ENCODE measurements around the gene PARP12. TPM values are rescaled to one million over a fixed set of nuclear protein-coding genes. Genes with fewer than 3 reads are reported as not detected.

The PARP12 gene
- total and polyA plus RNA-seq, 2 of the 8 experiments (the other 6 are each of a cell fraction or from before 2014, with no cell fraction given): 9.0 to 21.5 TPM

GRCh38 chr7:140014123-140014522 is 48.6 kb downstream of the PARP12 start:
- H2BK5ac ChIP-seq (ENCODE audit: low read depth, low read length): no peak overlapping the region
- ChIA-PET CTCF (ENCODE audit: partially characterized antibody) (interaction anchor here (1.3 kb wide), 1 partner anchor 12 kb away, joined by 3 read pairs; no protein-coding TSS in a partner anchor), POLR2A (ENCODE audit: partially characterized antibody) (no interaction called here)
- no peaks in the 10 kb centered on the region for H3K23me2 ChIP-seq (ENCODE audit: low read depth, low read length)
- peaks cover 0 to 3% (median 0%) of the 10 kb centered on the region in 4 experiments; a peak in 4 of 7 replicates for H3K4me1 ChIP-seq (replicated peaks in 1 of 4; ENCODE audit: control insufficient read depth in 3 of 4, insufficient read depth in 4 of 4, low read length in 3 of 4)
- no peak overlapping the region for H2BK20ac ChIP-seq (ENCODE audit: low read length)
- 91% methylated on average over 10 of the region's 10 CpGs; no CpG with 5 or more reads in 1 of the 2 experiments for WGBS, 2 experiments (ENCODE audit: extremely low coverage in 1 of 2, insufficient coverage in 1 of 2, insufficient read length in 1 of 2, insufficient replicate concordance in 2 of 2, low coverage in 1 of 2, low lambda C conversion rate in 2 of 2, missing lambda C conversion rate in 1 of 2)
- H3K79me1 ChIP-seq (ENCODE audit: low read depth, low read length): no peaks in the 10 kb centered on the region
- H3K9me3 ChIP-seq (ENCODE audit: insufficient read depth in 2 of 2, low read depth in 1 of 2, low read length in 1 of 2): no peaks in the 10 kb centered on the region
- H4K8ac ChIP-seq (ENCODE audit: extremely low read depth, insufficient read depth, low read length): no peak overlapping the region
- H4K91ac ChIP-seq (replicated peaks; ENCODE audit: insufficient read length, low read length): no peak overlapping the region
- no peak overlapping the region for H4K5ac ChIP-seq (ENCODE audit: insufficient read length, low read depth, low read length)
- no peaks in the 10 kb centered on the region for H4K20me1 ChIP-seq (replicated peaks in 1 of 2; ENCODE audit: control insufficient read depth in 1 of 2, insufficient read depth in 2 of 2, low read length in 2 of 2)
- no peak overlapping the region for H3K23ac ChIP-seq (ENCODE audit: insufficient read length)
- no peak overlapping the region for H3K14ac ChIP-seq (ENCODE audit: insufficient read length)
- FAIRE-seq (no peak), DNase-seq (ENCODE audit: low read depth in 1 of 2, low spot score in 2 of 2) (no peak)
- H3K27me3 ChIP-seq (replicated peaks in 1 of 4; ENCODE audit: control insufficient read depth in 3 of 4, extremely low read depth in 1 of 4, insufficient read depth in 3 of 4, low read length in 3 of 4): no peaks in the 10 kb centered on the region
- no peak overlapping the region for H2AK5ac ChIP-seq (ENCODE audit: low read depth, low read length)
- no peak overlapping the region for H2AFZ ChIP-seq (ENCODE audit: low read length)
- no peak overlapping the region for H3K27ac ChIP-seq (ENCODE audit: low read depth, low read length)
- H2BK12ac ChIP-seq (ENCODE audit: low read depth, low read length): no peak overlapping the region
- H2BK120ac ChIP-seq (replicated peaks; ENCODE audit: low read depth, low read length): no peak overlapping the region
- no peaks in the 10 kb centered on the region for H3K79me2 ChIP-seq (ENCODE audit: control insufficient read depth in 1 of 2, insufficient read depth in 2 of 2, low read length in 2 of 2)
- no peak overlapping the region for H3K4me3 ChIP-seq (ENCODE audit: extremely low read depth in 1 of 4, insufficient read depth in 2 of 4, low read depth in 3 of 4, low read length in 4 of 4)
- H3K18ac ChIP-seq (ENCODE audit: extremely low read depth, low read length): no peak overlapping the region
- no peak overlapping the region for H2BK15ac ChIP-seq (ENCODE audit: low read length)
- no peak overlapping the region for H3K56ac ChIP-seq (replicated peaks; ENCODE audit: insufficient read length, low read depth, low read length)
- no peak overlapping the region for H3K9ac ChIP-seq (replicated peaks in 1 of 4; ENCODE audit: extremely low read depth in 1 of 4, low read depth in 3 of 4, low read length in 3 of 4)
- H3K4ac ChIP-seq (replicated peaks; ENCODE audit: insufficient read length, low read depth, low read length): no peak overlapping the region
- no peak overlapping the region for H3K4me2 ChIP-seq (ENCODE audit: insufficient read depth in 1 of 2, low read depth in 2 of 2, low read length in 2 of 2)
- no peaks in the 10 kb centered on the region for H3K36me3 ChIP-seq (ENCODE audit: control insufficient read depth in 2 of 4, insufficient read depth in 4 of 4, low read length in 3 of 4)
- TF ChIP-seq SAP30 (IDR thresholded peaks at IDR 0.05; ENCODE audit: insufficient read depth, insufficient replicate concordance, low read length) (no peak), NRF1 (IDR thresholded peaks at IDR 0.05; ENCODE audit: low read depth, low read length) (no peak), CTCF (IDR thresholded peaks at IDR 0.05; ENCODE audit: control extremely low read depth in 1 of 3, insufficient read depth in 1 of 3, low read depth in 1 of 3, low read length in 3 of 3) (no peak), YY1 (IDR thresholded peaks at IDR 0.05; ENCODE audit: low read depth, low read length) (no peak), CEBPB (IDR thresholded peaks at IDR 0.05; ENCODE audit: low read depth, low read length) (no peak), EZH2 (IDR thresholded peaks at IDR 0.05; ENCODE audit: low read depth, low read length, severe bottlenecking) (no peak), RFX5 (IDR thresholded peaks at IDR 0.05; ENCODE audit: borderline replicate concordance, low read depth, low read length) (no peak), POLR2AphosphoS5 (IDR thresholded peaks at IDR 0.05; ENCODE audit: low read depth, low read length) (no peak), BACH1 (IDR thresholded peaks at IDR 0.05; ENCODE audit: low read length) (no peak), RNF2 (IDR thresholded peaks at IDR 0.05; ENCODE audit: borderline replicate concordance, low read depth, low read length, missing control alignments, poor library complexity, severe bottlenecking) (no peak), KDM5A (IDR thresholded peaks at IDR 0.05; ENCODE audit: low read length) (no peak), NANOG (IDR thresholded peaks at IDR 0.05; ENCODE audit: insufficient read depth, low read depth, low read length, poor library complexity, severe bottlenecking) (no peak)

Data from H1 (cell line).